Keratinocyte (primary cell): ENCODE data around the gene SOX8.

Experiments
- CTCF ChIP-seq, 3 experiments: IDR thresholded peaks in 1 of 3; conservative IDR thresholded peaks in 1 of 3; optimal IDR thresholded peaks in 1 of 3; 2 replicates in 2 of 3; 3 replicates in 1 of 3; pipeline versions ENCODE3 to v1.5.1; 2011; ENCODE audit warnings: low read length in 3 of 3, mild to moderate bottlenecking in 3 of 3, moderate library complexity in 2 of 3, control low read depth in 1 of 3, inconsistent platforms in 1 of 3; ENCODE audit not compliant: insufficient read depth in 2 of 3; ENCODE audit errors: extremely low read depth in 1 of 3
- EZH2 ChIP-seq: IDR thresholded peaks from one replicate; pipeline ENCODE4 v1.6.1; 2012; ENCODE audit warnings: inconsistent platforms, mild to moderate bottlenecking, low read length, moderate library complexity

GRCh38 chr16:991773-992172 is 10.2 kb downstream of the SOX8 start:
- no peak for TF ChIP-seq CTCF (optimal IDR thresholded peaks at IDR 0.05 in 1 of 3, IDR thresholded peaks at IDR 0.05 in 1 of 3, conservative IDR thresholded peaks at IDR 0.05 in 1 of 3; ENCODE audit: extremely low read depth in 1 of 3, insufficient read depth in 2 of 3, low read length in 3 of 3)
- no peak for TF ChIP-seq EZH2
